GM23338 (cell line): Measurements from ENCODE around the gene ARL6IP4. TPM values are rescaled to one million over a fixed set of nuclear protein-coding genes. Genes with fewer than 3 reads are reported as not detected.
A peak's percentile ranks its signal among the peaks of the same experiment; 100 is the strongest.

Experiments used
- ATAC-seq: fragments of 200-7000 bp; cut with Tn5 transposase; 3 replicates; pipeline ENCODE4 v1.9.1; 2020
- DNase-seq: peaks from one replicate; pipeline ENCODE4 v3.0.0-alpha.2; 2015; ENCODE audit warnings: low spot score
- H2AFZ ChIP-seq: fragments of 200-600 bp; sonication (generic); 2 replicates; pipeline ENCODE4 v1.8.0; 2016; ENCODE audit warnings: antibody characterized with exemption, mild to moderate bottlenecking, moderate library complexity
- H3F3A ChIP-seq: fragments of 200-600 bp; sonication (generic); replicated peaks from 2 replicates; pipeline ENCODE4 v1.8.0; 2017; ENCODE audit warnings: antibody characterized with exemption, mixed run types, low read depth
- H3K27ac ChIP-seq: fragments of 200-600 bp; sonication (generic); 2 replicates; pipeline ENCODE4 v1.6.1; 2016; ENCODE audit warnings: low read depth
- H3K27me3 ChIP-seq: fragments of 200-600 bp; sonication (generic); 2 replicates; pipeline ENCODE4 v1.8.0; 2016; ENCODE audit warnings: mild to moderate bottlenecking, mixed run types, moderate library complexity; ENCODE audit not compliant: insufficient read depth
- H3K36me3 ChIP-seq: fragments of 200-600 bp; sonication (generic); 2 replicates; pipeline ENCODE4 v1.8.0; 2016; ENCODE audit warnings: mild to moderate bottlenecking; ENCODE audit not compliant: insufficient read depth
- H3K4me1 ChIP-seq: fragments of 200-600 bp; sonication (generic); 2 replicates; pipeline ENCODE4 v1.8.0; 2016; ENCODE audit warnings: mild to moderate bottlenecking, moderate library complexity; ENCODE audit not compliant: insufficient read depth
- H3K4me2 ChIP-seq: fragments of 200-600 bp; sonication (generic); 2 replicates; pipeline ENCODE4 v1.7.1; 2017; ENCODE audit warnings: mixed run types
- H3K4me3 ChIP-seq: fragments of 200-600 bp; sonication (generic); 2 replicates; pipeline ENCODE4 v1.6.1; 2016; ENCODE audit warnings: mixed run types
- H3K79me2 ChIP-seq: fragments of 200-600 bp; sonication (generic); replicated peaks from 2 replicates; pipeline ENCODE4 v1.8.0; 2017; ENCODE audit warnings: mild to moderate bottlenecking; ENCODE audit not compliant: insufficient read depth
- H3K9me2 ChIP-seq: fragments of 200-600 bp; sonication (generic); 2 replicates; pipeline ENCODE4 v1.8.0; 2017; ENCODE audit not compliant: insufficient read depth
- H4K20me1 ChIP-seq: fragments of 200-600 bp; sonication (generic); replicated peaks from 2 replicates; pipeline ENCODE4 v1.8.0; 2017; ENCODE audit warnings: mild to moderate bottlenecking; ENCODE audit not compliant: insufficient read depth
- H3K27ac Mint-ChIP-seq: 2 replicates; pipeline ENCODE4 v1.8.0; 2020; ENCODE audit warnings: inconsistent platforms, mild to moderate bottlenecking, moderate library complexity, mixed read lengths
- H3K27me3 Mint-ChIP-seq: 3 replicates; pipeline ENCODE4 v1.8.0; 2022; ENCODE audit warnings: low read depth, mild to moderate bottlenecking, moderate library complexity, mixed read lengths, inconsistent platforms; ENCODE audit not compliant: insufficient read depth, poor library complexity
- H3K36me3 Mint-ChIP-seq: 3 replicates; pipeline ENCODE4 v1.8.0; 2021; ENCODE audit warnings: low read depth, mild to moderate bottlenecking, inconsistent platforms, moderate library complexity, mixed read lengths
- H3K4me1 Mint-ChIP-seq: 3 replicates; pipeline ENCODE4 v1.8.0; 2020; ENCODE audit warnings: mild to moderate bottlenecking, inconsistent platforms, mixed read lengths
- H3K4me3 Mint-ChIP-seq: 3 replicates; pipeline ENCODE4 v1.8.0; 2021; ENCODE audit warnings: moderate library complexity, mild to moderate bottlenecking, inconsistent platforms, mixed read lengths
- H3K9me3 Mint-ChIP-seq: 3 replicates; pipeline ENCODE4 v1.8.0; 2020; ENCODE audit warnings: moderate library complexity, mild to moderate bottlenecking, inconsistent platforms, mixed read lengths
- NANOG ChIP-seq: IDR thresholded peaks from 2 replicates; pipeline ENCODE4 v1.6.1; 2016; ENCODE audit warnings: antibody characterized with exemption, borderline replicate concordance
- POLR2AphosphoS5 ChIP-seq: IDR thresholded peaks from 2 replicates; pipeline ENCODE4 v1.6.1; 2016; ENCODE audit warnings: antibody characterized with exemption, low read depth
- STAT1 ChIP-seq: IDR thresholded peaks from one replicate; pipeline ENCODE4 v1.6.1; 2016; ENCODE audit warnings: antibody characterized with exemption; ENCODE audit not compliant: unreplicated experiment
- polyA plus RNA-seq: library from polyadenylated mRNA; unstranded; fragments of >200 nt; fragmentation: Nextera tagmentation; extraction: Ambion mirVana; gene quantifications from 2 replicates; pipeline ENCODE4 v1.2.1, GENCODE V29; 2016
- total RNA-seq: library from RNA; depleted of rRNA; stranded (reverse); fragments of >200 nt; shearing (Covaris generic); gene quantifications from 2 replicates; pipeline ENCODE4 v1.2.3, GENCODE V29; 2014
- TF ChIP-seq, protein P1 (sequence below): fragments of 250-450 bp; sonication (Bioruptor Pico); IDR thresholded peaks from 2 replicates; pipeline ENCODE4 v1.5.0; 2020; ENCODE audit warnings: mild to moderate bottlenecking, moderate library complexity
- TF ChIP-seq, protein P2 (sequence below), 2 experiments: fragments of 200-600 bp in 1 of 2; sonication (generic) in 1 of 2; conservative IDR thresholded peaks; 2 replicates each; pipeline versions ENCODE4 v1.5.1 to v1.6.1; 2016 to 2017; ENCODE audit warnings: antibody characterized with exemption in 2 of 2, low read depth in 2 of 2, mild to moderate bottlenecking in 2 of 2, moderate library complexity in 1 of 2
- TF ChIP-seq, protein P3 (sequence below): IDR thresholded peaks from one replicate; pipeline ENCODE4 v1.6.1; 2018; ENCODE audit warnings: antibody characterized with exemption; ENCODE audit not compliant: unreplicated experiment

ARL6IP4 gene
- total and polyA plus RNA-seq, 2 experiments from 2014 or later: 85.5 to 169 TPM

DNA sequence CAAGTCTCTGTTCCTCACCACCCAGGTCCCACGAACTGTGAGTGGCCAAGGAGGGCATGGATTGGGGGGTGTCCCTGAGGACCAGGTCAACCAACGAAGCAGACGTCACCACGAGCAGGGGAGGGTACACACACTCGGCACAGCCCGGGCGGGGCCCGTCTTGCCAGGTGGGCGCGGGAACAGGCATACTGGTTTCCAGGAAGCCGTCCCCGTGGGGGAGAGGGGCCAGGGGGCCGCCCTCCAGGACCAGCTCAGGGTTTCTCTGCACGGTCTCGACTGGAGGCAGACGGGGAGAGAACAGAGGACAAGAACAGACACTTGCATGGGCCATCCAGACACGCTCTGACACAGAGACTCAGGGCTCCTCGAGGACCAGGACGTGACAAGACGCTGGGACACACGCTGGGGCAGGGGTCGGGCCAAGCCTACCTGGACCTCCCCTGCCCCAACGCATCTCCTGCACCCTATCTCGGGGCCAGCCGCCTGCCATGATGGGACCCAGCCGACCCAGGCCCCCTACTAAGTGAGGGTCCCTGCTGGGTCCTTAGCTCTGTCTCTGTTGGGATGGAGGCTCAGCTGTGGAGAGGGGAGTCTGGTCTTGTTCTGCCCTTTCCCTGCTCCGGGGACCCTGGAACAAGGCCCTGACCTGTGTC is 11.3 kb downstream of the ARL6IP4 start (continued):
- TF ChIP-seq, protein P1, sequence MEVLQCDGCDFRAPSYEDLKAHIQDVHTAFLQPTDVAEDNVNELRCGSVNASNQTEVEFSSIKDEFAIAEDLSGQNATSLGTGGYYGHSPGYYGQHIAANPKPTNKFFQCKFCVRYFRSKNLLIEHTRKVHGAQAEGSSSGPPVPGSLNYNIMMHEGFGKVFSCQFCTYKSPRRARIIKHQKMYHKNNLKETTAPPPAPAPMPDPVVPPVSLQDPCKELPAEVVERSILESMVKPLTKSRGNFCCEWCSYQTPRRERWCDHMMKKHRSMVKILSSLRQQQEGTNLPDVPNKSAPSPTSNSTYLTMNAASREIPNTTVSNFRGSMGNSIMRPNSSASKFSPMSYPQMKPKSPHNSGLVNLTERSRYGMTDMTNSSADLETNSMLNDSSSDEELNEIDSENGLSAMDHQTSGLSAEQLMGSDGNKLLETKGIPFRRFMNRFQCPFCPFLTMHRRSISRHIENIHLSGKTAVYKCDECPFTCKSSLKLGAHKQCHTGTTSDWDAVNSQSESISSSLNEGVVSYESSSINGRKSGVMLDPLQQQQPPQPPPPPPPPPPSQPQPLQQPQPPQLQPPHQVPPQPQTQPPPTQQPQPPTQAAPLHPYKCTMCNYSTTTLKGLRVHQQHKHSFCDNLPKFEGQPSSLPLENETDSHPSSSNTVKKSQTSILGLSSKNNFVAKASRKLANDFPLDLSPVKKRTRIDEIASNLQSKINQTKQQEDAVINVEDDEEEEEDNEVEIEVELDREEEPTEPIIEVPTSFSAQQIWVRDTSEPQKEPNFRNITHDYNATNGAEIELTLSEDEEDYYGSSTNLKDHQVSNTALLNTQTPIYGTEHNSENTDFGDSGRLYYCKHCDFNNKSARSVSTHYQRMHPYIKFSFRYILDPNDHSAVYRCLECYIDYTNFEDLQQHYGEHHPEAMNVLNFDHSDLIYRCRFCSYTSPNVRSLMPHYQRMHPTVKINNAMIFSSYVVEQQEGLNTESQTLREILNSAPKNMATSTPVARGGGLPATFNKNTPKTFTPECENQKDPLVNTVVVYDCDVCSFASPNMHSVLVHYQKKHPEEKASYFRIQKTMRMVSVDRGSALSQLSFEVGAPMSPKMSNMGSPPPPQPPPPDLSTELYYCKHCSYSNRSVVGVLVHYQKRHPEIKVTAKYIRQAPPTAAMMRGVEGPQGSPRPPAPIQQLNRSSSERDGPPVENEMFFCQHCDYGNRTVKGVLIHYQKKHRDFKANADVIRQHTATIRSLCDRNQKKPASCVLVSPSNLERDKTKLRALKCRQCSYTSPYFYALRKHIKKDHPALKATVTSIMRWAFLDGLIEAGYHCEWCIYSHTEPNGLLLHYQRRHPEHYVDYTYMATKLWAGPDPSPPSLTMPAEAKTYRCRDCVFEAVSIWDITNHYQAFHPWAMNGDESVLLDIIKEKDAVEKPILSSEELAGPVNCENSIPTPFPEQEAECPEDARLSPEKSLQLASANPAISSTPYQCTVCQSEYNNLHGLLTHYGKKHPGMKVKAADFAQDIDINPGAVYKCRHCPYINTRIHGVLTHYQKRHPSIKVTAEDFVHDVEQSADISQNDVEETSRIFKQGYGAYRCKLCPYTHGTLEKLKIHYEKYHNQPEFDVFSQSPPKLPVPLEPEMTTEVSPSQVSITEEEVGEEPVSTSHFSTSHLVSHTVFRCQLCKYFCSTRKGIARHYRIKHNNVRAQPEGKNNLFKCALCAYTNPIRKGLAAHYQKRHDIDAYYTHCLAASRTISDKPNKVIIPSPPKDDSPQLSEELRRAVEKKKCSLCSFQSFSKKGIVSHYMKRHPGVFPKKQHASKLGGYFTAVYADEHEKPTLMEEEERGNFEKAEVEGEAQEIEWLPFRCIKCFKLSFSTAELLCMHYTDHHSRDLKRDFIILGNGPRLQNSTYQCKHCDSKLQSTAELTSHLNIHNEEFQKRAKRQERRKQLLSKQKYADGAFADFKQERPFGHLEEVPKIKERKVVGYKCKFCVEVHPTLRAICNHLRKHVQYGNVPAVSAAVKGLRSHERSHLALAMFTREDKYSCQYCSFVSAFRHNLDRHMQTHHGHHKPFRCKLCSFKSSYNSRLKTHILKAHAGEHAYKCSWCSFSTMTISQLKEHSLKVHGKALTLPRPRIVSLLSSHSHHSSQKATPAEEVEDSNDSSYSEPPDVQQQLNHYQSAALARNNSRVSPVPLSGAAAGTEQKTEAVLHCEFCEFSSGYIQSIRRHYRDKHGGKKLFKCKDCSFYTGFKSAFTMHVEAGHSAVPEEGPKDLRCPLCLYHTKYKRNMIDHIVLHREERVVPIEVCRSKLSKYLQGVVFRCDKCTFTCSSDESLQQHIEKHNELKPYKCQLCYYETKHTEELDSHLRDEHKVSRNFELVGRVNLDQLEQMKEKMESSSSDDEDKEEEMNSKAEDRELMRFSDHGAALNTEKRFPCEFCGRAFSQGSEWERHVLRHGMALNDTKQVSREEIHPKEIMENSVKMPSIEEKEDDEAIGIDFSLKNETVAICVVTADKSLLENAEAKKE (CRISPR knock-in tag): no peak
- TF ChIP-seq, protein P2, sequence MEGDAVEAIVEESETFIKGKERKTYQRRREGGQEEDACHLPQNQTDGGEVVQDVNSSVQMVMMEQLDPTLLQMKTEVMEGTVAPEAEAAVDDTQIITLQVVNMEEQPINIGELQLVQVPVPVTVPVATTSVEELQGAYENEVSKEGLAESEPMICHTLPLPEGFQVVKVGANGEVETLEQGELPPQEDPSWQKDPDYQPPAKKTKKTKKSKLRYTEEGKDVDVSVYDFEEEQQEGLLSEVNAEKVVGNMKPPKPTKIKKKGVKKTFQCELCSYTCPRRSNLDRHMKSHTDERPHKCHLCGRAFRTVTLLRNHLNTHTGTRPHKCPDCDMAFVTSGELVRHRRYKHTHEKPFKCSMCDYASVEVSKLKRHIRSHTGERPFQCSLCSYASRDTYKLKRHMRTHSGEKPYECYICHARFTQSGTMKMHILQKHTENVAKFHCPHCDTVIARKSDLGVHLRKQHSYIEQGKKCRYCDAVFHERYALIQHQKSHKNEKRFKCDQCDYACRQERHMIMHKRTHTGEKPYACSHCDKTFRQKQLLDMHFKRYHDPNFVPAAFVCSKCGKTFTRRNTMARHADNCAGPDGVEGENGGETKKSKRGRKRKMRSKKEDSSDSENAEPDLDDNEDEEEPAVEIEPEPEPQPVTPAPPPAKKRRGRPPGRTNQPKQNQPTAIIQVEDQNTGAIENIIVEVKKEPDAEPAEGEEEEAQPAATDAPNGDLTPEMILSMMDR (conservative IDR thresholded peaks at IDR 0.05; ENCODE audit: low read depth in 2 of 2): no peak
- TF ChIP-seq NANOG: no peak

DNA sequence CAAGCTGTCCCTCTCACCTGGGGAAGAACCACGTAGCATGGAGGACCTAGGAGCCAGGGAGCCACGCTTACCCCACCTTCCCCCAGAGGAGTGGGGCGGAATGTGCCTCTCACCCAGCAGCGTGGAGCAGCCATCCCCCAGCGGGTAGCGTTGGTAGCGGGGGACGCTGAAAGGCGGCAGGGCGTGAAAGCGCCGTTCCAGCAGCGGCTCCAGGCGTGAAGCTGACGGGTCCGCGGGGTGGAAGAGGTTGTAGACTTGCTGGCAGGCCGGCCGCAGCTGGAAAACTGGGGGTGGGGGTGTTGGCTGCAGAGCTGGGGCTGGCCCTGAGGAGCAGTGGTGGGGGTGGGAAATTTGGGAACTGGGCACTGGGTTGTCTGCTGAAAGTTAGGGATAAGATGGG is 11.9 kb downstream of the ARL6IP4 start:
- Histone ChIP-seq H4K20me1 (no peaks in the 10 kb centered on the region), H3K27ac (no peak overlapping the region), H3F3A (no peaks in the 10 kb centered on the region), H3K9me2 (no peaks in the 10 kb centered on the region), H3K4me1 (no peaks in the 10 kb centered on the region), H3K4me3 (no peak overlapping the region), H2AFZ (no peak overlapping the region), H3K79me2 (no peaks in the 10 kb centered on the region), H3K27me3 (no peaks in the 10 kb centered on the region), H3K36me3 (no peaks in the 10 kb centered on the region), H3K4me2 (no peak overlapping the region)
- no peaks in the 10 kb centered on the region for H3K9me3 Mint-ChIP-seq
- H3K4me1 Mint-ChIP-seq: no peaks in the 10 kb centered on the region
- H3K4me3 Mint-ChIP-seq: no peak overlapping the region; the same call in 2 of the 3 replicates
- no peaks in the 10 kb centered on the region for H3K36me3 Mint-ChIP-seq
- ATAC-seq (peak; percentile 13; the same call in 2 of the 3 replicates), DNase-seq (no peak)
- H3K27me3 Mint-ChIP-seq: peaks cover 3% of the 10 kb centered on the region
- H3K27ac Mint-ChIP-seq: no peak overlapping the region
- TF ChIP-seq, protein P3, sequence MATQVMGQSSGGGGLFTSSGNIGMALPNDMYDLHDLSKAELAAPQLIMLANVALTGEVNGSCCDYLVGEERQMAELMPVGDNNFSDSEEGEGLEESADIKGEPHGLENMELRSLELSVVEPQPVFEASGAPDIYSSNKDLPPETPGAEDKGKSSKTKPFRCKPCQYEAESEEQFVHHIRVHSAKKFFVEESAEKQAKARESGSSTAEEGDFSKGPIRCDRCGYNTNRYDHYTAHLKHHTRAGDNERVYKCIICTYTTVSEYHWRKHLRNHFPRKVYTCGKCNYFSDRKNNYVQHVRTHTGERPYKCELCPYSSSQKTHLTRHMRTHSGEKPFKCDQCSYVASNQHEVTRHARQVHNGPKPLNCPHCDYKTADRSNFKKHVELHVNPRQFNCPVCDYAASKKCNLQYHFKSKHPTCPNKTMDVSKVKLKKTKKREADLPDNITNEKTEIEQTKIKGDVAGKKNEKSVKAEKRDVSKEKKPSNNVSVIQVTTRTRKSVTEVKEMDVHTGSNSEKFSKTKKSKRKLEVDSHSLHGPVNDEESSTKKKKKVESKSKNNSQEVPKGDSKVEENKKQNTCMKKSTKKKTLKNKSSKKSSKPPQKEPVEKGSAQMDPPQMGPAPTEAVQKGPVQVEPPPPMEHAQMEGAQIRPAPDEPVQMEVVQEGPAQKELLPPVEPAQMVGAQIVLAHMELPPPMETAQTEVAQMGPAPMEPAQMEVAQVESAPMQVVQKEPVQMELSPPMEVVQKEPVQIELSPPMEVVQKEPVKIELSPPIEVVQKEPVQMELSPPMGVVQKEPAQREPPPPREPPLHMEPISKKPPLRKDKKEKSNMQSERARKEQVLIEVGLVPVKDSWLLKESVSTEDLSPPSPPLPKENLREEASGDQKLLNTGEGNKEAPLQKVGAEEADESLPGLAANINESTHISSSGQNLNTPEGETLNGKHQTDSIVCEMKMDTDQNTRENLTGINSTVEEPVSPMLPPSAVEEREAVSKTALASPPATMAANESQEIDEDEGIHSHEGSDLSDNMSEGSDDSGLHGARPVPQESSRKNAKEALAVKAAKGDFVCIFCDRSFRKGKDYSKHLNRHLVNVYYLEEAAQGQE: no peak
- no peak for TF ChIP-seq NANOG
- no peak for TF ChIP-seq STAT1
- no peak for TF ChIP-seq POLR2AphosphoS5
- TF ChIP-seq, protein P2 (conservative IDR thresholded peaks at IDR 0.05; ENCODE audit: low read depth in 2 of 2): no peak
